HCT116 (cell line): ENCODE results near the gene C17orf58. TPM values are rescaled to one million over a fixed set of nuclear protein-coding genes. Genes with fewer than 3 reads are reported as not detected.
"Not testable (repeated sequence)": the region's sequence is repeated elsewhere in the genome, so short reads cannot be mapped to it uniquely, and the experiment has no call there.

Source experiments
- ATAC-seq: fragments of 200-7000 bp; cut with Tn5 transposase; 2 replicates; pipeline ENCODE4 v1.9.1; 2020; ENCODE audit warnings: mild to moderate bottlenecking, moderate library complexity
- BruUV-seq: library from RNA; stranded (reverse); fragments of 400-500 nt; replicated peaks from 2 replicates; lab custom pipeline; 2021; lab: Mats Ljungman, UMichigan
- CTCF ChIA-PET: fragments of 300-600 bp; sonication (Branson Sonifier 250); formaldehyde crosslinking; loops from one replicate; lab custom pipeline; 2021; ENCODE audit warnings: antibody characterized with exemption; lab: Charles Lee
- POLR2A ChIA-PET: fragments of 300-600, 350-600 bp; sonication (Branson Sonifier 250); formaldehyde crosslinking; loops from one replicate; lab custom pipeline; 2021; ENCODE audit warnings: antibody characterized with exemption; lab: Charles Lee
- RAD21 ChIA-PET, 2 experiments: fragments of 300-600 bp; sonication (Branson Sonifier 250); formaldehyde crosslinking; loops; one replicate each; lab custom pipeline; 2023; ENCODE audit warnings: low total read pairs in 2 of 2; ENCODE audit not compliant: uncharacterized antibody in 2 of 2, unreplicated experiment in 2 of 2, low non-redundant PET in 1 of 2; lab: Charles Lee
- DNase-seq: peaks from one replicate; pipeline ENCODE4 v3.0.0-alpha.2; 2010; ENCODE audit warnings: low read depth, low spot score
- H2AFZ ChIP-seq: fragments of 200-600 bp; shearing (Covaris generic), sonication (generic); 2 replicates; pipeline ENCODE4 v1.6.1; 2017; ENCODE audit warnings: low read depth, mixed run types, mixed read lengths, antibody characterized with exemption, low read length; ENCODE audit not compliant: poor library complexity, severe bottlenecking
- H3K27ac ChIP-seq: 2 replicates; pipeline ENCODE4 v1.5.1; 2012; ENCODE audit warnings: low read depth, low read length
- H3K27me3 ChIP-seq: fragments of 200-600 bp; sonication (generic); 2 replicates; pipeline ENCODE4 v1.6.1; 2016; ENCODE audit warnings: mixed run types, low read length, mixed read lengths; ENCODE audit not compliant: insufficient read depth
- H3K36me3 ChIP-seq, 2 experiments: fragments of 200-500 bp in 1 of 2; fragments of 200-600 bp in 1 of 2; sonication (Bioruptor generic) in 1 of 2; sonication (generic) in 1 of 2; 2 replicates each; pipeline versions ENCODE4 v1.5.1 to v1.6.1; 2014 to 2016; ENCODE audit warnings: low read length in 2 of 2, inconsistent platforms in 1 of 2, mixed read lengths in 1 of 2, mixed run types in 1 of 2; ENCODE audit not compliant: insufficient read depth in 2 of 2, control insufficient read depth in 1 of 2
- H3K4me1 ChIP-seq, 2 experiments: fragments of 200-600 bp in 1 of 2; sonication (generic) in 1 of 2; 2 replicates each; pipeline versions ENCODE4 v1.5.1 to v1.6.1; 2012 to 2017; ENCODE audit warnings: low read length in 2 of 2, inconsistent platforms in 1 of 2, mild to moderate bottlenecking in 1 of 2, mixed read lengths in 1 of 2, mixed run types in 1 of 2, moderate library complexity in 1 of 2; ENCODE audit not compliant: insufficient read depth in 2 of 2, control insufficient read depth in 1 of 2
- H3K4me2 ChIP-seq: fragments of 200-600 bp; sonication (generic); 2 replicates; pipeline ENCODE4 v1.6.1; 2017; ENCODE audit warnings: mixed run types, low read length, mixed read lengths
- H3K4me3 ChIP-seq, 2 experiments: fragments of 200-600 bp in 1 of 2; sonication (generic) in 1 of 2; replicated peaks in 1 of 2; 2 replicates each; pipeline ENCODE4 v1.5.1; 2011 to 2016; ENCODE audit warnings: low read length in 2 of 2, control low read depth in 1 of 2, low read depth in 1 of 2, mild to moderate bottlenecking in 1 of 2, mixed read lengths in 1 of 2, mixed run types in 1 of 2
- H3K79me2 ChIP-seq: fragments of 200-600 bp; sonication (generic); 2 replicates; pipeline ENCODE4 v1.6.1; 2017; ENCODE audit warnings: mild to moderate bottlenecking, mixed run types, low read length, moderate library complexity, mixed read lengths; ENCODE audit not compliant: insufficient read depth
- H3K9ac ChIP-seq: fragments of 200-600 bp; sonication (generic); 2 replicates; pipeline ENCODE4 v1.6.1; 2016; ENCODE audit warnings: low read length, mixed read lengths
- H3K9me2 ChIP-seq: fragments of 200-600 bp; sonication (generic), shearing (Covaris generic); 2 replicates; pipeline ENCODE4 v1.6.1; 2017; ENCODE audit warnings: mixed run types, mild to moderate bottlenecking, moderate library complexity; ENCODE audit not compliant: insufficient read depth
- H3K9me3 ChIP-seq, 2 experiments: fragments of 200-500 bp in 1 of 2; fragments of 200-600 bp in 1 of 2; sonication (Bioruptor generic) in 1 of 2; sonication (generic) in 1 of 2; 2 replicates each; pipeline ENCODE4 v1.6.1; 2014 to 2017; ENCODE audit warnings: low read length in 2 of 2, mixed read lengths in 2 of 2, inconsistent platforms in 1 of 2, low read depth in 1 of 2, mild to moderate bottlenecking in 1 of 2, mixed run types in 1 of 2, moderate library complexity in 1 of 2; ENCODE audit not compliant: control insufficient read depth in 1 of 2, insufficient read depth in 1 of 2
- H4K20me1 ChIP-seq: fragments of 200-600 bp; sonication (generic), shearing (Covaris generic); 2 replicates; pipeline ENCODE4 v1.6.1; 2017; ENCODE audit warnings: mixed run types, mild to moderate bottlenecking, moderate library complexity; ENCODE audit not compliant: insufficient read depth
- MAX ChIP-seq: IDR thresholded peaks from 2 replicates; pipeline ENCODE4 v1.6.1; 2012
- POLR2AphosphoS5 ChIP-seq: IDR thresholded peaks from 2 replicates; pipeline ENCODE4 v1.6.1; 2011; ENCODE audit warnings: mild to moderate bottlenecking, low read depth, low read length, moderate library complexity
- SIN3A ChIP-seq: IDR thresholded peaks from 2 replicates; pipeline ENCODE4 v1.6.1; 2012; ENCODE audit warnings: low read depth
- SP1 ChIP-seq: IDR thresholded peaks from 2 replicates; pipeline ENCODE4 v1.6.1; 2012; ENCODE audit warnings: low read depth
- TCF7L2 ChIP-seq: IDR thresholded peaks from 2 replicates; pipeline ENCODE4 v1.7.0; 2011; ENCODE audit warnings: borderline replicate concordance, inconsistent platforms; ENCODE audit not compliant: insufficient read depth, insufficient read length; ENCODE audit errors: extremely low read depth
- YY1 ChIP-seq: IDR thresholded peaks from 2 replicates; pipeline ENCODE4 v1.6.1; 2011; ENCODE audit warnings: low read length, low read depth, moderate library complexity, mild to moderate bottlenecking; ENCODE audit not compliant: insufficient replicate concordance; ENCODE audit errors: extremely low read depth
- ZBTB33 ChIP-seq: IDR thresholded peaks from 2 replicates; pipeline ENCODE4 v1.6.1; 2011; ENCODE audit warnings: mild to moderate bottlenecking, low read length, moderate library complexity; ENCODE audit not compliant: insufficient replicate concordance; ENCODE audit errors: extremely low read depth
- intact Hi-C: fragments of 100-400 bp; cut with micrococcal nuclease; formaldehyde crosslinking; loops from 2 replicates; pipeline ENCODE4 v1.10.0; 2022
- total RNA-seq: library from RNA; stranded (reverse); gene quantifications from one replicate; pipeline ENCODE4 v1.2.1, GENCODE V29; 2021; ENCODE audit not compliant: unreplicated experiment

The C17orf58 gene
- total RNA-seq, 1 experiment from 2014 or later = 38.1 TPM

- no peak for TF ChIP-seq MAX
- no peak for TF ChIP-seq TCF7L2
- TF ChIP-seq ZBTB33 = no peak
- TF ChIP-seq POLR2AphosphoS5 = no peak
- no peak for TF ChIP-seq SIN3A
- TF ChIP-seq SP1 = no peak
- no peak for TF ChIP-seq YY1
These were observed 25.7 kb upstream of the C17orf58 start (continued) for GRCh38 chr17:68021963-68022362.

GRCh38 chr17:68020791-68021190 is 24.5 kb upstream of the C17orf58 start:
- H3K79me2 ChIP-seq, H4K20me1 ChIP-seq, BruUV-seq, ATAC-seq, H3K36me3 ChIP-seq, DNase-seq, intact Hi-C loops, H3K9me2 ChIP-seq, H3K27me3 ChIP-seq, RAD21 ChIA-PET, H3K9me3 ChIP-seq: not testable (repeated sequence)
- POLR2A ChIA-PET = interaction anchor here (1.2 to 1.3 kb wide), 2 partner anchors 13 to 17 kb away, joined by 4 read pairs; no protein-coding TSS in a partner anchor
- Histone ChIP-seq H3K4me1 (peaks cover 18 to 32% of the 10 kb centered on the region in 2 experiments), H3K9ac (peak overlapping the region; percentile 70), H3K4me3 (peak overlapping the region; percentile 50 to 56), H2AFZ (peak overlapping the region; percentile 25), H3K4me2 (peak overlapping the region; percentile 78), H3K27ac (peak overlapping the region; percentile 65; the same call in 1 of the 2 replicates)
- CTCF ChIA-PET = interaction anchor here (1.1 to 1.6 kb wide), 2 partner anchors 13 to 184 kb away, joined by 3 to 6 read pairs; no protein-coding TSS in a partner anchor
